HCT116 (cell line): ENCODE data around the gene ZSCAN26.

Experiments
- POLR2AphosphoS5 ChIP-seq: IDR thresholded peaks from 2 replicates; pipeline ENCODE4 v1.6.1; 2011; ENCODE audit warnings: mild to moderate bottlenecking, low read depth, low read length, moderate library complexity
- TF ChIP-seq, protein P1 (sequence below), 3 experiments: fragments of 200-600 bp in 1 of 3; sonication (generic) in 1 of 3; IDR thresholded peaks in 2 of 3; conservative IDR thresholded peaks in 1 of 3; 2 replicates each; pipeline ENCODE4 v1.5.1; 2012 to 2017; ENCODE audit warnings: low read depth in 2 of 3, low read length in 2 of 3, antibody characterized with exemption in 1 of 3, borderline replicate concordance in 1 of 3, control low read depth in 1 of 3, mild to moderate bottlenecking in 1 of 3, mixed read lengths in 1 of 3, mixed run types in 1 of 3, moderate library complexity in 1 of 3; ENCODE audit not compliant: insufficient read depth in 1 of 3
- TF ChIP-seq, protein P2 (sequence below): IDR thresholded peaks from 2 replicates; pipeline ENCODE4 v1.6.1; 2012
- TF ChIP-seq, protein P3 (sequence below): IDR thresholded peaks from 2 replicates; pipeline ENCODE4 v1.6.1; 2012

DNA sequence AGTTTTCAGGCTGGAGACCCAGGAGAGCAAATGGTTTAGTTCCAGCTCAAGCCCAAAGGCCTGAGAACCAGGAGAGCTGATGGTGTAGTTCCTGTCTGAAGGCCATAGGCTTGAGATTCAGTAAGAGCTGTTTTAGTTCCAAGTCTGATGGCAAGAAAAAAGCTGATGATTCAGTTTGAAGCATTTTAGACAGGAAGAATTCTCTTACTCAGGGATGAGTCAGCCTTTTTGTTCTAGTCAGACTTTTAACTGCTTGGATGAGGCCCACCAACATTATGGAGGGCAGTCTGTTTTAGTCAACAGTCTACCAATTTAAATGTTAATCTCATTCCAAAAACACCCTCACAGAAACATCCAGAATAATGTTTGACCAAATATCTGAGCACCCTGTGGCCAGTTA lies 2.5 kb downstream of the ZSCAN26 start:
- TF ChIP-seq, protein P1, sequence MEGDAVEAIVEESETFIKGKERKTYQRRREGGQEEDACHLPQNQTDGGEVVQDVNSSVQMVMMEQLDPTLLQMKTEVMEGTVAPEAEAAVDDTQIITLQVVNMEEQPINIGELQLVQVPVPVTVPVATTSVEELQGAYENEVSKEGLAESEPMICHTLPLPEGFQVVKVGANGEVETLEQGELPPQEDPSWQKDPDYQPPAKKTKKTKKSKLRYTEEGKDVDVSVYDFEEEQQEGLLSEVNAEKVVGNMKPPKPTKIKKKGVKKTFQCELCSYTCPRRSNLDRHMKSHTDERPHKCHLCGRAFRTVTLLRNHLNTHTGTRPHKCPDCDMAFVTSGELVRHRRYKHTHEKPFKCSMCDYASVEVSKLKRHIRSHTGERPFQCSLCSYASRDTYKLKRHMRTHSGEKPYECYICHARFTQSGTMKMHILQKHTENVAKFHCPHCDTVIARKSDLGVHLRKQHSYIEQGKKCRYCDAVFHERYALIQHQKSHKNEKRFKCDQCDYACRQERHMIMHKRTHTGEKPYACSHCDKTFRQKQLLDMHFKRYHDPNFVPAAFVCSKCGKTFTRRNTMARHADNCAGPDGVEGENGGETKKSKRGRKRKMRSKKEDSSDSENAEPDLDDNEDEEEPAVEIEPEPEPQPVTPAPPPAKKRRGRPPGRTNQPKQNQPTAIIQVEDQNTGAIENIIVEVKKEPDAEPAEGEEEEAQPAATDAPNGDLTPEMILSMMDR (IDR thresholded peaks at IDR 0.05 in 2 of 3, conservative IDR thresholded peaks at IDR 0.05 in 1 of 3; ENCODE audit: borderline replicate concordance in 1 of 3, insufficient read depth in 1 of 3, low read depth in 2 of 3, low read length in 2 of 3) = no peak
- peak; percentile 38; the same call in 1 of the 2 replicates for TF ChIP-seq POLR2AphosphoS5
- TF ChIP-seq, protein P2, sequence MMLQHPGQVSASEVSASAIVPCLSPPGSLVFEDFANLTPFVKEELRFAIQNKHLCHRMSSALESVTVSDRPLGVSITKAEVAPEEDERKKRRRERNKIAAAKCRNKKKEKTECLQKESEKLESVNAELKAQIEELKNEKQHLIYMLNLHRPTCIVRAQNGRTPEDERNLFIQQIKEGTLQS = no peak
- TF ChIP-seq, protein P3, sequence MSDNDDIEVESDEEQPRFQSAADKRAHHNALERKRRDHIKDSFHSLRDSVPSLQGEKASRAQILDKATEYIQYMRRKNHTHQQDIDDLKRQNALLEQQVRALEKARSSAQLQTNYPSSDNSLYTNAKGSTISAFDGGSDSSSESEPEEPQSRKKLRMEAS = peak; percentile 20; the same call in 1 of the 2 replicates
